Parathyroid adenoma (tissue), 2 donors: Measurements from ENCODE around the gene XRCC4.

Source experiments
- H2AFZ ChIP-seq: fragments of 300-600 bp; sonication (generic); one replicate; pipeline ENCODE4 v1.7.0; 2017; ENCODE audit warnings: antibody characterized with exemption, mild to moderate bottlenecking
- H3K27ac ChIP-seq: fragments of 300-600 bp; sonication (generic); one replicate; pipeline ENCODE4 v1.7.0; 2017
- H3K27me3 ChIP-seq: fragments of 300-600 bp; sonication (generic); one replicate; pipeline ENCODE4 v1.7.0; 2017; ENCODE audit warnings: low read length; ENCODE audit not compliant: control insufficient read depth, insufficient read depth
- H3K36me3 ChIP-seq: fragments of 300-600 bp; sonication (generic); one replicate; pipeline ENCODE4 v1.7.0; 2017; ENCODE audit warnings: low read length; ENCODE audit not compliant: control insufficient read depth, insufficient read depth
- H3K4me1 ChIP-seq: fragments of 300-600 bp; sonication (generic); one replicate; pipeline ENCODE4 v1.7.0; 2017; ENCODE audit warnings: control low read depth
- H3K4me2 ChIP-seq: fragments of 300-600 bp; sonication (generic); one replicate; pipeline ENCODE4 v1.7.0; 2017; ENCODE audit warnings: low read length
- H3K4me3 ChIP-seq: fragments of 300-600 bp; sonication (generic); one replicate; pipeline ENCODE4 v1.7.0; 2017; ENCODE audit warnings: low read depth, low read length
- H3K79me2 ChIP-seq: fragments of 300-600 bp; sonication (generic); one replicate; pipeline ENCODE4 v1.7.0; 2017; ENCODE audit warnings: control low read depth
- H3K9ac ChIP-seq: fragments of 300-600 bp; sonication (generic); one replicate; pipeline ENCODE4 v1.7.0; 2017; ENCODE audit warnings: mild to moderate bottlenecking
- H3K9me3 ChIP-seq: fragments of 300-600 bp; sonication (generic); one replicate; pipeline ENCODE4 v1.7.0; 2017; ENCODE audit warnings: low read length; ENCODE audit not compliant: control insufficient read depth
- CTCF ChIP-seq: fragments of 300-600 bp; sonication (generic); IDR thresholded peaks from one replicate; pipeline ENCODE4 v1.7.0; 2017; ENCODE audit warnings: antibody characterized with exemption, mild to moderate bottlenecking
- donor health status: primary hyperparathyroidism.

The XRCC4 gene

GRCh38 chr5:83118976-83119375 lies 41.6 kb downstream of the XRCC4 start:
- Histone ChIP-seq H3K79me2 (no peaks in the 10 kb centered on the region), H3K36me3 (no peaks in the 10 kb centered on the region), H3K9me3 (no peaks in the 10 kb centered on the region), H3K27ac (no peak overlapping the region), H3K9ac (no peak overlapping the region), H2AFZ (no peak overlapping the region), H3K4me3 (no peak overlapping the region), H3K27me3 (no peaks in the 10 kb centered on the region), H3K4me1 (no peaks in the 10 kb centered on the region), H3K4me2 (no peak overlapping the region)
- TF ChIP-seq CTCF: no peak

- H3K79me2 ChIP-seq: no peaks in the 10 kb centered on the region
- H3K4me3 ChIP-seq: no peak overlapping the region
- H3K27ac ChIP-seq: no peak overlapping the region
- no peaks in the 10 kb centered on the region for H3K9me3 ChIP-seq
- H3K4me1 ChIP-seq: no peaks in the 10 kb centered on the region
- no peak overlapping the region for H3K9ac ChIP-seq
- H2AFZ ChIP-seq: no peak overlapping the region
- TF ChIP-seq CTCF: no peak
- no peak overlapping the region for H3K4me2 ChIP-seq
- no peaks in the 10 kb centered on the region for H3K27me3 ChIP-seq
- no peaks in the 10 kb centered on the region for H3K36me3 ChIP-seq
Measured at GRCh38 chr5:83124593-83124992, 47.2 kb downstream of the XRCC4 start.

- no peak overlapping the region for H3K4me3 ChIP-seq
- no peak overlapping the region for H2AFZ ChIP-seq
- H3K36me3 ChIP-seq: no peaks in the 10 kb centered on the region
- H3K27ac ChIP-seq: no peak overlapping the region
- H3K79me2 ChIP-seq: no peaks in the 10 kb centered on the region
- H3K27me3 ChIP-seq: no peaks in the 10 kb centered on the region
- no peaks in the 10 kb centered on the region for H3K4me1 ChIP-seq
- H3K9ac ChIP-seq: no peak overlapping the region
- no peaks in the 10 kb centered on the region for H3K9me3 ChIP-seq
- TF ChIP-seq CTCF: no peak
- H3K4me2 ChIP-seq: no peak overlapping the region
Measured at GRCh38 chr5:83125560-83125959, 48.2 kb downstream of the XRCC4 start.

- Histone ChIP-seq H3K9ac (no peak overlapping the region), H3K9me3 (no peaks in the 10 kb centered on the region), H3K79me2 (no peaks in the 10 kb centered on the region), H3K4me2 (no peak overlapping the region), H3K27ac (no peak overlapping the region), H3K4me1 (no peaks in the 10 kb centered on the region), H3K27me3 (no peaks in the 10 kb centered on the region), H2AFZ (no peak overlapping the region), H3K4me3 (no peak overlapping the region), H3K36me3 (no peaks in the 10 kb centered on the region)
- no peak for TF ChIP-seq CTCF
Measured at GRCh38 chr5:83126501-83126900, 49.2 kb downstream of the XRCC4 start.

- Histone ChIP-seq H3K4me1 (no peaks in the 10 kb centered on the region), H3K9ac (no peak overlapping the region), H3K9me3 (no peaks in the 10 kb centered on the region), H3K36me3 (no peaks in the 10 kb centered on the region), H2AFZ (no peak overlapping the region), H3K4me2 (no peak overlapping the region), H3K27ac (no peak overlapping the region), H3K4me3 (no peak overlapping the region), H3K79me2 (no peaks in the 10 kb centered on the region), H3K27me3 (no peaks in the 10 kb centered on the region)
- TF ChIP-seq CTCF: no peak
Measured at GRCh38 chr5:83133797-83134196, 56.5 kb downstream of the XRCC4 start.
